Retinal pigment epithelial cell (primary cell): ENCODE measurements around the gene CFAP70.

ENCODE experiments used
- DNase-seq: peaks from one replicate; pipeline ENCODE4 v3.0.0-alpha.2; 2010; ENCODE audit warnings: low read depth
- H3K4me3 ChIP-seq: 2 replicates; pipeline ENCODE4 v1.5.1; 2011; ENCODE audit warnings: mild to moderate bottlenecking, low read length, control low read depth, moderate library complexity
- TF ChIP-seq, protein P1 (sequence below): conservative IDR thresholded peaks from 2 replicates; pipeline ENCODE4 v1.5.1; 2011; ENCODE audit warnings: low read depth, low read length, control low read depth, inconsistent platforms

The CFAP70 gene

GRCh38 chr10:73215749-73216148 lies 142.9 kb downstream of the CFAP70 start:
- TF ChIP-seq, protein P1, sequence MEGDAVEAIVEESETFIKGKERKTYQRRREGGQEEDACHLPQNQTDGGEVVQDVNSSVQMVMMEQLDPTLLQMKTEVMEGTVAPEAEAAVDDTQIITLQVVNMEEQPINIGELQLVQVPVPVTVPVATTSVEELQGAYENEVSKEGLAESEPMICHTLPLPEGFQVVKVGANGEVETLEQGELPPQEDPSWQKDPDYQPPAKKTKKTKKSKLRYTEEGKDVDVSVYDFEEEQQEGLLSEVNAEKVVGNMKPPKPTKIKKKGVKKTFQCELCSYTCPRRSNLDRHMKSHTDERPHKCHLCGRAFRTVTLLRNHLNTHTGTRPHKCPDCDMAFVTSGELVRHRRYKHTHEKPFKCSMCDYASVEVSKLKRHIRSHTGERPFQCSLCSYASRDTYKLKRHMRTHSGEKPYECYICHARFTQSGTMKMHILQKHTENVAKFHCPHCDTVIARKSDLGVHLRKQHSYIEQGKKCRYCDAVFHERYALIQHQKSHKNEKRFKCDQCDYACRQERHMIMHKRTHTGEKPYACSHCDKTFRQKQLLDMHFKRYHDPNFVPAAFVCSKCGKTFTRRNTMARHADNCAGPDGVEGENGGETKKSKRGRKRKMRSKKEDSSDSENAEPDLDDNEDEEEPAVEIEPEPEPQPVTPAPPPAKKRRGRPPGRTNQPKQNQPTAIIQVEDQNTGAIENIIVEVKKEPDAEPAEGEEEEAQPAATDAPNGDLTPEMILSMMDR, result no peak
- no peak overlapping the region for H3K4me3 ChIP-seq
- DNase-seq, result no peak

DNA sequence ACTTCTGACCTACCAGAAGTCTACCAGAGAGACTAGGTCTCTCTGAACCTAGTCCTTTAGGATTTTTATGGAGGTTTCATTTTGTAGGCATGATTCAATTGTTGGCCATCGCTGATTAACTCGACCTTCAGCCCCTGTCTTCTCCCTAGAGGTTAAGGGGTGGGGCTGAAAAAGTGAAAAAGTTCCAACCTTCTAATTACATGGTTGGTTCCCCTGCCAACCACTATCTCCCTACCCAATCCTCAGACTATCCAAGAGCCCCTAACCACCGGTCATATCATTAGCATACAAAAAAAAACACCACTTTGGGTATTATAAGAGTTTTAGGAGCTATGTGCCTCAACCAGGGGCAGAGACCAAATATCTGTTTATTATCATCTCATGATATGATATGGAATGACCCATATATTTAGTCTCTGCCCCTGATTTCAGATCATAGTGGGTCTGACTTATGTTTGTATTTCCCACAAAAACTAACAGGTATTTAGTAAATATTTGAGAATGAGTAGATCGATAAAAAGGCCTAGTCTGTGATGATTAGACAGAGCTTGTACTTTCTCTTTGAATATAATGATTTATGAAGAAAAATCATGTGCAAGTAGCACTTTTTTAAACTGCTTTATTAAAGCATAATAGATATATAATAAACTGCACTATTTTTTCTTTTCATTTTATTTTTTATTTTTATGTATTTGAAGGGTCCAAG lies 147.4 kb downstream of the CFAP70 start:
- DNase-seq, result no peak
- TF ChIP-seq, protein P1, result no peak
- no peak overlapping the region for H3K4me3 ChIP-seq

GRCh38 chr10:73210395-73211105 lies 148.1 kb downstream of the CFAP70 start:
- TF ChIP-seq, protein P1, result no peak
- no peak overlapping the region for H3K4me3 ChIP-seq
- no peak for DNase-seq

GRCh38 chr10:73209705-73210104 lies 149.0 kb downstream of the CFAP70 start:
- DNase-seq, result no peak
- TF ChIP-seq, protein P1, result no peak

DNA sequence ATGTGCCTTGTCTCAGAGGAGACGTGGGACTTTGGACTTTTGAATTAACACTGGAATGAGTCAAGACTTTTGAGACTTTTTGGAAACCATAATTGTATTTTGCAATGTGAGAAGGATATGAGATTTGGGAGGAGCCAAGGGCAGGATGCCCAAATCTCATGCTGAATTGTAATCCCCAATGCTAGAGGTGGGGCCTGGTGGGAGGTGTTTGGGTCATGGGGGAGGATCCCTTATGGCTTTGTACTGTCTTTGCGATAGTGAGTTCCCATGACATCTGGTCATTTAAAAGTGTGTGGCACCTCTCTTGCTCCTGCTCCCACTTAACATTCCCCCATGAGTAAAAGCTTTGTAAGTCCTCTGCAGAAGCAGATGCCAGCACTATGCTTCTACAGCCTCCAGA lies 150.8 kb downstream of the CFAP70 start:
- no peak for DNase-seq
- TF ChIP-seq, protein P1, result no peak
- H3K4me3 ChIP-seq, result no peak overlapping the region

More at GRCh38 chr10:73209705-73210104, 149.0 kb downstream of the CFAP70 start:
- H3K4me3 ChIP-seq, result no peak overlapping the region

DNA sequence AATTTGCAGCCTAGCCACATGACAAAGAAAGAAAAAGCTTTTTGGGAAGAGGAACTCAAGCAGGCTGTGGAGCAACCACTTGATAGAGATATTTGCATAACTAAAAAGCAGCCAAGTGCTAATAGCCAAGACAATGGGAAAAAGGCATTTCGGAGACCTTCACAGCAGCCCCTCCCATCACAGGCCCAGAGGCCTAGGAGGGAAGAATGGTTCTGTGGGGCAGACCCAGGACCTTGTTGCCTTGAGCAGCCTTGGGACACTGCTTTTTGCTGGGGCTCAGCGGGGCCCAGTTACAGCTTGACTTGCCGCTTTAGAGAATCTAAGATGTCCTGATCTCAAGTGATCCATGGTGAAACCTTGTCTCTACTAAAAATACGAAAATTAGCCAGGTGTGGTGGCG lies 152.3 kb downstream of the CFAP70 start:
- TF ChIP-seq, protein P1, result no peak
- DNase-seq, result no peak
- no peak overlapping the region for H3K4me3 ChIP-seq

- H3K4me3 ChIP-seq, result no peak overlapping the region
- TF ChIP-seq, protein P1, result no peak
- no peak for DNase-seq
These were observed 152.8 kb downstream of the CFAP70 start for GRCh38 chr10:73205890-73206289.
